Measurements from ENCODE around the gene PPARG. TPM values are rescaled to one million over a fixed set of nuclear protein-coding genes. Genes with fewer than 3 reads are reported as not detected.

Gene PPARG
- total and polyA plus RNA-seq, 12 donors = 3.1 to 21.9 (median 6.8) TPM

GRCh38 chr3:12328837-12329462, 40.1 kb downstream of the PPARG start:
- H3K9me3 ChIP-seq (replicated peaks in 1 of 3) = no peaks in the 10 kb centered on the region
- no peak for DNase-seq
- H3K27me3 ChIP-seq = no peaks in the 10 kb centered on the region
- H3K4me1 ChIP-seq (replicated peaks in 1 of 2) = no peaks in the 10 kb centered on the region
- H3K36me3 ChIP-seq (replicated peaks in 1 of 2) = no peaks in the 10 kb centered on the region
- 68 to 82% (median 76%) methylated on average over 3 of the region's 3 CpGs for WGBS, 4 donors
- intact Hi-C loops (cut with DNase I) = no loop called here
- H3K4me3 ChIP-seq = no peak overlapping the region
- TF ChIP-seq POLR2A (IDR thresholded peaks at IDR 0.05) = no peak
- no peak overlapping the region for H3K27ac ChIP-seq

GRCh38 chr3:12334786-12335185, 45.9 kb downstream of the PPARG start:
- TF ChIP-seq POLR2A (IDR thresholded peaks at IDR 0.05) (no peak), CTCF (IDR thresholded peaks at IDR 0.05) (no peak)
- no peaks in the 10 kb centered on the region for H3K4me1 ChIP-seq (replicated peaks in 1 of 2)
- no peak overlapping the region for H3K4me3 ChIP-seq
- H3K9me3 ChIP-seq (replicated peaks in 1 of 3) = no peaks in the 10 kb centered on the region
- H3K27me3 ChIP-seq = no peaks in the 10 kb centered on the region
- no peaks in the 10 kb centered on the region for H3K36me3 ChIP-seq (replicated peaks in 1 of 2)
- 80 to 86% (median 85%) methylated on average over 3 of the region's 3 CpGs for WGBS, 4 donors
- DNase-seq = no peak
- intact Hi-C loops (cut with DNase I) = no loop called here
- no peak overlapping the region for H3K27ac ChIP-seq

- Histone ChIP-seq H3K27me3 (no peaks in the 10 kb centered on the region), H3K9me3 (replicated peaks in 1 of 3) (no peaks in the 10 kb centered on the region), H3K4me3 (no peak overlapping the region), H3K36me3 (replicated peaks in 1 of 2) (no peaks in the 10 kb centered on the region), H3K4me1 (replicated peaks in 1 of 2) (no peaks in the 10 kb centered on the region), H3K27ac (no peak overlapping the region)
- DNase-seq = no peak
- TF ChIP-seq POLR2A (IDR thresholded peaks at IDR 0.05) = no peak
- TF ChIP-seq CTCF (IDR thresholded peaks at IDR 0.05) = no peak
- 72 to 87% (median 77%) methylated on average over 3 of the region's 3 CpGs for WGBS, 4 donors
- intact Hi-C loops (cut with DNase I) = no loop called here
Measured at GRCh38 chr3:12335421-12335820, 46.6 kb downstream of the PPARG start.

- 72 to 81% (median 77%) methylated on average over 3 of the region's 3 CpGs for WGBS, 4 donors
- H3K27ac ChIP-seq = no peak overlapping the region
Measured at GRCh38 chr3:12336099-12336498, 47.2 kb downstream of the PPARG start.

More at GRCh38 chr3:12336099-12336498, 47.2 kb downstream of the PPARG start:
- TF ChIP-seq POLR2A (IDR thresholded peaks at IDR 0.05) (no peak), CTCF (IDR thresholded peaks at IDR 0.05) (no peak)
- Histone ChIP-seq H3K36me3 (replicated peaks in 1 of 2) (no peaks in the 10 kb centered on the region), H3K27me3 (no peaks in the 10 kb centered on the region), H3K9me3 (replicated peaks in 1 of 3) (no peaks in the 10 kb centered on the region), H3K4me1 (replicated peaks in 1 of 2) (no peaks in the 10 kb centered on the region), H3K4me3 (no peak overlapping the region)
- intact Hi-C loops (cut with DNase I) = no loop called here
- DNase-seq = no peak
